ENCODE results near the gene ZNF516.

The ZNF516 gene

DNA sequence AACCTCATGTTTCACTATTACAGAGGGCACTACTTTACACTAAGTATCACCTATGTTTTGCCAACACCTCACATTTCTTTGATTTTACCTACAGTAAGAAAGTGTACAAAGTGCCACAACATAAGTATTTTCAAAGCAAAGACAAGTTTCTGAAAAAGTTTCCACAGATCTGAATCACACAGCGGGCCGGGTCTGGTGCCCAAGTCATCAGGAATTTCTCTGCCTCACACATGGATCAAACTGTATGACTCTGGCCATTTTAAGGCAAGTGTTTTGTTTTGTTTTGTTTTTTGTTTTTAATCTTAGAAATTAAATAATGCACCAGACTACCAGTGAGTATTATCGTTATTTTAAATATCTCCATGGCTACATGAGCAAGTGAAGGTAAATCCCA lies 73.4 kb downstream of the ZNF516 start:
- no peak for DNase-seq (ENCODE audit: low spot score)

DNA sequence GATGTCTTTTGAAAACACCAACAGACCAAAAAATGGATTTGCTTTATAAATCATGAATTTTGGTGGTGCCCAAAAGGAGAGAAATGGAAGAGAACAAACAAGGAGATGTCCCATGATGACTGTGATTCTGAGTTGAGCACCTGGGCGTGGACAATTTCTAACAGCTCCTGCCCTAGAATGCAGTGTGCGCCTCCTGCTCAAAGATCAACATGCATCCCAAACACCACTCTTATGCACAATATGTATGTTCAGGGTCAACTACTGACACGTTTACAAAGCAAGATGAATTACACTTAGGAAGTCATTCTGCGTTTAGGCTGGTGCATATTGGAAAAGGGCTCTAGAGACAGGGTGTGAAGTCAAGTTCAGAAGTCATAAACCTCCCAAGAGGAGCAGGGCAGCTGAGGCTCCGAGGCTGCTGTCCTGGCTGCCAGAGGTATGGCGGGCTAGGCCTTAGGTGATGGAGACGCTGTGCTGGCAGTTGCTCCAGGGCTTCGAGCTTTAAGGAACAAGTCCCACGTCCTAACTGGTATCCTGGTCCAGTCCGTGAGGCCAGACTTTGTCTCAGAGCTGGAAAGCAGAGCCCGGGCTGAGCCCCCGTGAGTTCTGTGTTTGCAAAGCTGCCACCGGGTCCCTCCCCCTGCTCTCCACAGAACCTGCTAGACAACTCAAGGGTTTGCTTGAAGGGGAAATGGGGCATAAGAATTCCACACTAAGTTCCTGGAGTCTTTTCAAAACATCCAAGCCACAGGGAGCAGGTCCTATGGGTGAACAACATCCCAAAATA lies 74.0 kb downstream of the ZNF516 start:
- DNase-seq (ENCODE audit: low spot score) = no peak

DNA sequence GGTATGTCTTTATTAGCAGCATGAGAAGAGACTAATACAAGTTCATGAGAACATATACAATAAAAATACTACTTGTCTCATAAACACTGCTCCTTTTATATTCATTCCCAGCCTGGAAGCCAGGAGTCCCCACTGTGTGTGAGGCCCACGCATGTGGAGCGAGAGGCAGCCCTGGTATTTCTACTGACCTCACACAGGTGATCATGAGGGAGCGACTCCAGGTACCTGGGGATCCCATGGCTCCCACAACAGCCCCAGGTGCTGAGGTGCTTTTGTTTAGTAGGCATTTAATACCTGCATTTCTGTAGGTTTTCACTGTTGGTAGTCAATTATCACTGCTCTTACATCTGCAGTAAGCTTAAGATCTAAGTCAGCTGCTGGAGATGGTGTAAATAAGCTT lies 75.2 kb downstream of the ZNF516 start:
- no peak for DNase-seq (ENCODE audit: low spot score)

DNA sequence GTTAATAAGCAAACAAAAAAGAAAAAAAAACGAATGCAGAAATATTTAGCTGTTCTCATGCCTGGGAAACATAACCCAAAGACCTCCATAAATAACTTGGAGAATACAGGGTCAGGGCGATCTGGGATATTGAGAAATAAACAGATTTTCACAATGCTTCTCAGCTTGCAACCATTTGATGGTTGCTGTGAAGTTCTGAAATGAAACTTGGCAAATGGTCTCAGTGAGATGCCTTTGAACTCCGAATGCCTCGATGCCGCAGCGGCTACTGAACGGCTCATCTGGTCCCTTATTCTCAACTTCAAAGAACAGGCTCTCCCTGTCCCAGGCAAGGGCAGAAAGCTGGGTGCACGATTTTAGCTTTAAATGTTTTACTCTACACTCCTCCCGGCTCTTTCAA lies 78.1 kb downstream of the ZNF516 start:
- DNase-seq (ENCODE audit: low spot score) = no peak

DNA sequence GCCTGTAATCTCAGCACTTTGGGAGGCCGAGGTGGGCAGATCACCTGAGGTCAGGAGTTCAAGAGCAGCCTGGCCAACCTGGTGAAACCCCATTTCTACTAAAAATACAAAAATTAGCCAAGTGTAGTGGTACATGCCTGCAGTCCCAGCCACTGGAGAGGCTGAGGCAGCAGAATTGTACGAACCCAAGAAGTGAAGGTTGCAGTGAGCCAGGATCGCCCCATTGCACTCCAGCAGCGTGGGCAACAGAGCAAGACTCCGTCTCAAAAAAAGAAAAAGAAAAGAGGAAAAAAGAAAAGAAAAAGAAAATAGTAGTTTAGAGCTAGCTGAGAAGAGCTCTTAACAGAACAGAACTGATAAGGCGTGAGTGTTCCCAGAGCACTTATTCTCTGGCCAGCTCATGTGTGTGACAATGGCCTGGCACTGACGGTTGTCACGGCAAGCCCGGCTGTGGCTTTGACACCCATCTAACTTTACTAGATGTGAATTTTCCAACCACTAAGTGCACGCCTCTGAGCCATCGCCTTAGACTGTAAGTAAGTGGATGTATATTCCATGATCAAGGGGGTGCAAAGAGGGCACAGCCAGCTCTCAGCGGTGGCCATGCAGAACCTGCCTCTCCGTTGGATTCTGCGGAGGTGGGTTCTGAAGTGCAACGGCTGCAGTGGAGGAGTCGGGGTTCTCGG lies 80.0 kb downstream of the ZNF516 start:
- DNase-seq (ENCODE audit: low spot score) = no peak

DNA sequence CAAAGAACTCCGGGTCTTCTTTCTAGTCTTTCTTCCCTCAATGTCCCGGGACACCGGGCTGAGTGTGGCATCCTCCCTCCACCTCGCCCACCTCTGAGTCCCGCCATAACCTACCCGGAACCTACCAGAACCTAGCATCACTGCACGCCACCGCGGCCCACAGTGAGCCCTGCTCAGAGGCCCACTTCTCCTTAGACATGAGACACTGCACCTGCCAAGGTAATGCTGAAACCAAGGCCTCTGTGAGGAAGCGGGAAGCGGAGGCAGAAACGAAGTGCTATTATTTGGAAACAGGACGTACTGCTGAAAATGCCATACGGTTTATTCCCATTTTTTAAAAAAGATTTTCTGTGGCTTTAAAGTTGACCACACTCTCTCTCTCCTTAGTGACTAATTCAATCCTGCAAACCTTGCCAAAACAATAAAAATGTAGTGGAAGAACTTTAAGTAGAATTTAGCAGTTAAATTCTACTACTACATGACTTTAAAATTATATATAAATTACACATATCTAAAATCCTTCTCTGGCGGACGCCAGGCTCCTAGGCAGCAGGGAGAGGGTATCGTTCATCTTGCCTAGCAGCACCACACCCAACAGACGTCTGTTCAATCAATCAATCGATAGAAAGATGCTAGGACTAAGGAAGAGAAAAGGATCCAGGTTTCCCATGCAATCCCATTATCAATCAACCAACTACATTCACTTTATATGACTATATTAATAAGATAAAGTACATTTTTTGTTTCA lies 82.0 kb downstream of the ZNF516 start:
- DNase-seq (ENCODE audit: low spot score) = no peak

DNA sequence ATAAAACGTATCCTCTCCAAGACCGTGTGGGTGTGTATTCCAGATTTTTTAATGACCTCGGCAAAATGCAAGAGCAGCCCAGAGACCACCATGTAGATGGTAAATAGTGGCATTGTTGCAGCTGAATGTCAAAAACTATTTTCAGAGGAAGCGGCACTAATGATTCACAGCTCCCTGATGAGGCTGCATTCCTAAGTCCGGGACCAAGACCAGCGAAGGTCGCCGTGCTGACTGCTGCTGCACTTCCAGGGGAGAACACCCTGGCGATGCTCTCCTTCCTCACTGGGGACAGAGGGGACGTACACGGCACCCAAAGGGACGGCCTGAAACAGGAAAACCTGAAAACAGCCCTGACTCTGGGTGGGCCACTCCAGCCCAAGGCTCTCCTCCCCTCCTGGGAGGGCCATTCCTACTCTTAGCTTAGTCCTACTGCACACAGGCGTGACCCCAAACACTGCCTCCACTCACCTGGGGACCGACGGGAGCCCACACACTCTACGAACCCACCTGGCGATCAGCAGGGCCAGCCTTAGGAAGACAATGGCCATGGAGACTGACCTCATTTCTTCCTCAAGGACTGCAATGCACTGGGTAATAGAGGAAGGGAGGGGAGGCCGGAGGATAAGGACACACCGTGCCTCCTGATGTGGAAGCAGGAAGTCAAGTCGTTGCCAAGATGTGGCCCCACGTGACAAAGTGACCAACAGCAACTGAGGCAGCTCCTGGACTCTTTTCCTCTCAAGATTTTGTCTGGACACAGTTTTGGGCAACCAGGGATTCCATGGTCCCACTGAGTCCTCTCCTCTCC lies 82.8 kb downstream of the ZNF516 start:
- no peak for DNase-seq (ENCODE audit: low spot score)

DNA sequence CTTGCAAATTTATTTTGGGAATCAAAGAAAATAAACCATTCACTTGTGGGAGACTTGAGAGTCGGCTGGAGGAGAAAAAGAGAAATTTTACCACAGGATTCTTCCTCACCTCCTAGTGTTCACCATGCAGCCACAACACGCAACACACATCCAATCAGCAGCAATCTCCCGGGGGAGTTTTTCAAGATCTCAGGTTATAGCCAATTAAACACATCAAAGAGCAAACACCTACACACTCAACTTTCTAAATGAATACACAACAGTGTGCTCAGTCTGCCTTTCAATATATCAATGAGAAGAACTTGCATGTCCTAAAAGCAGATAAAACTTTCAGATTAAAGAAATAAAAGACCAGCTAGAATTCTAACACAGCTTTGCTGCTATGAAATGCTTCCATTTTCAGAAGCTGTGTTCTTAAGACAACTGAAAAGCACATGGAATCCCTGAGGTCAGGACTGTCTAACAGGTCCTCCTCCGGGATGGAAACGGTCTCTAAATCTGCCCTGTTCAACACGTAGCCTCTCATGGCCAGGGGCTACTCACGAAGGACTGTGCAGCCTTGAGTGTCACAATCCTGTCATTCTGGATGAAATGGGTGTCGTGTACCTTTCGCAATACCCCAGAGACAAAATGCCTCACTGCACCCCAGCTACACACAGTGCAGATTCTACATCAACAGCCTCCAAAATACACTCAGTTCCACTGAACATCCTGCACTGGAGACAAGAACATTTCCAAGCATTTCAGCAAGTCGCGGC lies 84.2 kb downstream of the ZNF516 start:
- no peak for DNase-seq (ENCODE audit: low spot score)

DNA sequence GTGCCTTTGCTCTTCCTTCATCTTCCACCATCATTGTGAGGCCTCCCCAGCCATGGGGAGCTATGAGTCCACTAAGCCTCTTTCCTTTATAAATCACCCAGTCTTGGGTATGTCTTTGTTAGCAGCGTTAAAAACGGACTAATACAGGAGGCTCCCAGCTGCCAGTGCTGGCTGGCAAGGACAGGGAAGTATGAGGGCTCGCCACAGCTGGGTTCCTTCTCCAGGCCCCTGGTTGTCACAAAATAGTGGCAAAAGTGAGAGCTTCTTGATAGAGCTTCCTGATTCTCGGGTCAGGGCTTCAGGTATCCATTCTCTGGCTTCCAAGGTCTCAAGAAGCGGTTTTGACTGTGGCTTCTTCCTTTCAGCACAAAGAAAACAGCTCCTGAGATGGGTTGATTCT lies 85.0 kb downstream of the ZNF516 start:
- no peak for DNase-seq (ENCODE audit: low spot score)

DNA sequence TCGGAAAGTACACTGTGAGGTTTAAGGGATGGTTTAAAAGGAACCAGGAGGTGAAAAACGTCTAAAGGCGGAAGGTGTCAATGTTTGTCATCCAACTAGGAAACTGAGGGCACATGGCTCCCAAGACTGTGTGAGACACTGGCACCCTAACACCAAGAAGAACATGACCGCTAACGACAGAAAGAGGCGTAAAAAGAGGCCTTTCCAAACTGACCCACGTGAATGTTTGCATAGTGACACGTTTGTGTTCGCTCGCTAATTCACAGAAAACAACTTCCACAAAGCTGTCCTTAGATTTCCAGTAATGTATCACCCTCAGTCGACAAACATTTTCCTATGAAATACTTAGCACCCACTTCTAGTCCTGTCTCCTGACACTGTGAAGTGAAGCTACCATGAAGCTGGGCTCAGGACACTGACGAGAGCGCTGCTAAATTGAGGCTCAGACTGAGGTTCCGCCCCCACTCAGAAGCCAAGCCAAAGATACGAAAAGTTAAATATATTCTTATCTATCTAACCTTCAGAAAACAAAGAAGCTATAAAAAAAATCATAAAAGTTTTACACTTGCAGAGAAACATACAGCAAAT lies 86.5 kb downstream of the ZNF516 start:
- no peak for DNase-seq (ENCODE audit: low spot score)

DNA sequence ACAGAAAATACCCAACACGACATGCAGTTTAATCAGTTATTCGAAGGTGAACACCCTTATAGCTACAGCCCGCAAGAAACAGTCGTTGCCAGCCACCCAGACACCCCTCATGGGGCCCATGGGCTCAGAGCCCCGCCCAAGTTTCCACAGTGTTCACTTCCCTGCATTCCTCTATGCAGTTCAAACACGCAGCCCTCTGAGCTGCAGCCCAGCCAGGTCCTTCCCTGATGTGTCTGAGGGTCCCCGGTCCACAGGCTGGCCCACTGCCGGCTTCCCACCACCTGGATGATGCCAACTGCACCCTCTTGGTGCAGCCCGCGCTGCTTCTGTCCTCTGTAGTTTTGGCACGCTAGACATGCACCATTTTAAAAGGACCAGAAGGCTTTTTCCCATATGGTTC lies 87.4 kb downstream of the ZNF516 start:
- no peak for DNase-seq (ENCODE audit: low spot score)

DNA sequence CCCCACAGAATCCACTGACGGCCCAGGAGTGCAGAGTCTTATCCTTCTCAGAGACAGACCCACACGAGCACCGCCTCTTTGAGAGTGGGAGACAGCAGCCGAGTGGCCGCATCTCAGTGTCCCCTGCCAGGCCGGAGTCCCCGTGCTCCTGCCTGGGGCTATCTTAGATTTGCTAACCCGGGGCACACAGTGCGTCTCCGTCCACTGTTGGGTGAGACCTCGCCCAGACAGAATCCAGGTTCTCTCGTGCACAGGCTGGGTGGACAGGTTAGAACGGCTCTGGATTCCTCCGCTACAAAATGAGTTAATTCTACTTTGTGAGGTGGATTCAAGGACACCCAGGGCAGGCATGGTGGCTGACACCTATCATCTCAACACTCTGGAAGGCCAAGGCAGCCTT lies 88.3 kb downstream of the ZNF516 start:
- DNase-seq (ENCODE audit: low spot score) = no peak

DNA sequence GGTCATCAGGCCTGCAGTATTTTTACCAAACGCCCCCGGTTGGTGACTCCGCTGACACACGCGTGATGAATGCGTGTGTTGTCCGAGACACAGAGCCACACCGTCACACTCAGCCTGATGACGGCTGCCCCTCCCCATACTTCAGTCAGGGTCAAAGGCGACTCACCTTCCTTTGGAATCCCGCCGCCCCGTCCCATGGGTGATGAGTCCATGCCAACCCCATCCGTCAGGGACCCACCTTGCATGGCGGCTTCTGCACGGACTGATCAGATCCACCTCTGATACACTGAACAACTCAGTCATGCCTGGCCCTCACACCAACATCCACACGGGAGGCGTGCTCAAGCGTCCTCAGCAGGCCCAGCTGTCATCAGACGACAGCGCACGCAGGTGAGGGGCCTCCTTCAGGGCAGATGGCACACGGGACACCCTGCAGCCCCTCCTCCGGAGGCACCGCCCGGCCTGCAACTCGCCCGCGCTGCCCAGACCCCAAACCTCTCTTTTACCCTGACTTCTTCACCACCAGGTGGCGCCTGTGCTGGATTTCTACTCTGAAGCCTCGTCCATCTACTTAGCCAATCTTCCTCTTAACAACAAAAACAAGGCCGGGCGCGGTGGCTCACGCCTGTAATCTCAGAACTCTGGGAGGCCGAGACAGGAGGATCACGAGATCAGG lies 89.2 kb downstream of the ZNF516 start:
- DNase-seq (ENCODE audit: low spot score) = peak; percentile 66

DNA sequence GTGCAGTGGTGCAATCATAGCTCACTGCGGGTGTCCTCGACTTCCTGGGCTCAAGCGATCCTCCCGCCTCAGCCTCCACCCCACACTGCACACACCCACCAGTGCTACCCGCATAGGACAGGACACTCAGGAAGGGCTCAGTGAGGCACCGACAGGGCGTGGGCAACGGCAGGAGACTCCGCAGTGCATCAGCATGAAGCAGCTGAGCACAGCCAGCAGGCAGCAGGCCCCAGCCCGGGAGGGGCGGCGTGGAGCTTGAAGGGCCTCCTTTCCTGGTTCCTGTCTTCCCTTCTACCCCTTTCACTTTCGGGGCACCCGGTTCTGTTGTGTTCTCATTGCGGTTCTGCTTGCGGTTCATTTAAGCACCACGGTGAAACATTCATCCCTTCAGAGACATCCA lies 89.8 kb downstream of the ZNF516 start:
- DNase-seq (ENCODE audit: low spot score) = no peak

DNA sequence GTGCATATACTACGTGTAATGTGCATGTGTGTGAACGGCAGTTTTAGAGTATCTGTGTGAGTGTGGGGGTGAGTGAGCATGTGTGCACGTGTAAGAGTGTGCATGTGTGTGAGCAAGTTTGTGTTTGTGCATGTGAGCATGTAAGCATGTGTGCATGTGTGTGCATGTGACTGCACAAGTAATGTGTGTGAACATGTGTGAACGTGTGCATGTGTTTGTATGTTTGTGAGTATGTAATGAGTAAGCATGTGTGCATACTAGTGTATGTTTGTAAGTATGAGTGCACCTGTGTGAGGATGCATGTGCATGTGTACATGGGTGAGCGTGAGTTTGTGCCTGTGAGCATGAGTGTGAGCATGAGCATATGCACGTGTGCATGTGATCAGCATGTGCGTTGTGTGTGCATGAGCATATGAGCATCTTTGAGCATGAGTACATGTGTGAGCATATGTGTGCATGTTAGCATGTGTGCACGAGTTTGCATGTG lies 90.7 kb downstream of the ZNF516 start:
- DNase-seq (ENCODE audit: low spot score) = no peak

DNA sequence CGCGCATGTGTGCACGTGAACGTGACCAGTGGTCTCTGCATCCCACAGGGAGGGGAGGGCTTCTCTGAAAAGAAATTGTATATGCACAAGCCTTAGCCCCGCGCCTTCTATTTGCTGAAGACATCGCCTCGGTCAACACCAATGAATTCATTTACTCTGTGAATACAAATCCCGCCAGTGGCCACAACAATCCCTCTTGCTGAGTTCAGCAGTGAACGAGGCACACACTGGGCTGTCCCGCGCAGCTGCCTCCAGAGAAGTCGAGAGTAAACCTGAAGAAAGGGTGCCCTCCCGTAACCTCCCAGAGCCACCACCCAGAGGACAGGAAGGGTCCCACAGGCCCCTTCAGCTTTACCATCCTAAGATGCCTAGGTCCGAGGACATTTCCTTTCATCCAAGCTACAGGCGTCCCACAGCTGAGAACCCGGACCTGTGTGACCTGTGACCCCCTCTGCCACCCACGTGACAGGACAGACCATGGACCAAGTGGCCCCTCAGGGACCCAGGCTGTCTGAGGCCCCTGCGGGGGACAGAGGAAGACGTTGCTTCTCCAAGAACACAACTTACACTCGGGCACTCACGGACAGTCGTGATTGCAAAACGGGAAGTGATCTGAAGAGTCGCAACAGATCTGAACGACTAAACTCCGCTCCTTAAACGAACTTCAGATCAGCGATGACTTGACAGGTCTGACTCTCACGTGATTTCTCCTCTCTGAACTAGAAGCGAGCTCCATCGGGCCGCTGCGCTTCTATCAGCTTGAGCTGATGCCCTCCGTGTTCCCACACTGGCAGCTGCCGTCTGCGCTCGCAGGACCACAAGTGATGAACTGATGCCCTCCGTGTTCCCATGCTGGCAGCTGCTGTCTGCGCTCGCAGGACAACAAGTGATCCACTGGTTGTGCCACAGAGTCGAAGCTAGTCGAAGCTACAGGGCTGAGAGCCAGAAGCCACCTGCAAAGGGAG lies 92.7 kb downstream of the ZNF516 start:
- DNase-seq (ENCODE audit: low spot score) = no peak

DNA sequence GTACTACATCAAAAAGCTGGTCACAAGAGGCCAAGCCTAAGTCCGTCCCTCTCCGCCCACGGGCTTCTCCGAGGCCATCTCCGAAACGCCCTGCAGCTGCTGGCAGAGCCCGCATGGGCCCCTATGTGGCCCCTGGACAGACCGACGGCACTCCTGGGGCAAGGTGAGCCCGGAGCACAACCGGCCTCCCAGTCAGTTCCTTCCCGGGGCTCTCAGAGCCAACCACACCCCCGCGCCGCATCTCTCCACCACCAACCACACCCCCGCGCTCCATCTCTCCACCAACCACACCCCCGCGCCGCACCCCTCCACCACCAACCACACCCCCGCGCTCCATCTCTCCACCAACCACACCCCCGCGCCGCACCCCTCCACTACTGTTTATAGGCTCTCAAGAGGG lies 93.5 kb downstream of the ZNF516 start:
- peak; percentile 62 for DNase-seq (ENCODE audit: low spot score)

DNA sequence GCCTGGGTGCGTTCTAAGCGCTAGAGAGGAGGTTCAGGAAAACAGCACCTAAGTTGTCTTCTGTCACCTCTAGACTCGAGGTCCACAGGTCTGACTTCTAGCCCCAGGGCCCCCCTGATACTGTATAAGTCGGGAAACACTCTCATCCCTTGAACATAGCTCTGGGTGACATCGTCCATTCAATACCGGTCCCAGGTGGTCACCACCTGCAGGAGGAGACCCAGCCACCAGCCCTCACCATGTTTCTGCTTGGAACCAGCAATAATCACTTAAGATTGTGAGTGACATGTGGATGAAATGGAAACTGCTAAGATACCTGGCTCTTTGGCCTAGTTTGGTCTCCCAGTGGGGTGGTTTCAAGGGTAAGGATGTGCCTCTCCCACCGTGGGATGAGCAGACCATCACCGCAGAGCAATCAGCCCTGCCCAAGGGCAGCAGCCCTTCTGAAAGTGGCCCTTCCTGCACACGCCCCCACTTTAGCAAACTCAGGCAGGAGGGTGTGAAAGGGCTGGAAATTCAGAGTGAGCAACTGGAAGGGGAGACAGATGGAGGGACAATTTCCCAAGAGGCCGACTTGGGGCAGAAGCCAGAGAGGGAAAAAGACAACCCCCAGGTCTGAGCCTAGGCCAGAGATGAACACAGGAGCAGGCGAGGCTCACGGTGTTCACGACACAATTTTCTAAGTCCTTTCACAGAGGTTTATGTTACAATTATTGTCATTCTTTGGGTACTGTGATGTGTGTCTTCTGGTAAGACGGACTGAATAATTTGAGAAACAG lies 95.2 kb downstream of the ZNF516 start:
- no peak for DNase-seq (ENCODE audit: low spot score)
